CD4-positive, alpha-beta T cell treated with Interleukin-15 for 1 hour (primary cell): ENCODE data around the gene CCSER2.

ENCODE experiments used
- DNase-seq: peaks from one replicate; pipeline ENCODE4 v3.0.0-alpha.2; 2020

Gene CCSER2

DNA sequence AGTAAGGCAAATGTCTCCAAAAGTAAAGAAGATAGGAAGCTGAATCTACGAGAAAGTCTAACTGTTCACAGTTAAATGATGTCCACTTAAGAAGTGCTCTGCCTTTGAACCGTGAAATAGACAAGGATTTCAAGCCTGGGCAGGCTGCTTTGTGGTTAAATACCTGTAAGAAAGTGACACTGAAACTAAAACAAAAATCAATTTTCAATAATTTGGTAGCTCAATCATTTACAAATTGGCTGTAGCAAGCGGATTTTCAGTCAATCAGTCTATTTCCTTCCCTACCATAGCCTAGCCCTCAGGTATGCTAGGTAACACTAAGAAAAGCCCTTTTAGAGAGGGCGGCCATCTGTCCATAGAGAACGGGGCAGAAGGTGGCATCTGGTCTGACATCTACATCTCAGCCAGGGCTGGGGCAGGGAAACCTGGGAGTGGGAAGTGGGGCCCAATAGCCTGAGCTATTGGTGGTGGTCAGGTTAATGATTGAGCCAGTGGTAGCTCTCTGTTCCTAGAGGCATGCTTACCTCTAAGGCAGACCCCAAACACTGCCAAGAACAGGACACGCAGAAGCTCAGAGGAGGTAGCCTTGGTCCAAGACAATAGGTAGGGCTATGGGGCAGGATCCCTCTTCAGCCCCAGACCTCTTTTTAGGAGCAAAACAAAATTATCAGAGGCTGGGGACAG lies 223.2 kb downstream of the CCSER2 start:
- DNase-seq = no peak

DNA sequence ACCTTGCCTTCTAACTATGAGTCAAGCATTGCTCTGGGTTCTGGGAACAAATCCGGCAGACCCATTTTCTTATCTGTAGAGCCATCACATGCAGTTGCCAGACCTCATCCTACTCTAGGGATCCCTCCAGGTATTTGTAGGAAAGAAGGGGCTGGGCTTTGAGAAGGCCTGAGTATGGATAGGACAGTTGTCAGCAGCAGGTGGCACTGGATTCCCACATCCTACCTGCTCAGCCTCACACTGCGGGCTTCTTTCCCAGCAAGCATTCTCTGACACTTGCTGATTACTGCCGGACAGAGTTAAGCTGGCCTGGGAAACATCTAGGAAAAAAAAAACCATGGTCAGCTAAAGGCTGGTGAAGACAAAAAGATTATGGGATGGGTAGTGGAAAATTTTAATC lies 224.1 kb downstream of the CCSER2 start:
- no peak for DNase-seq

DNA sequence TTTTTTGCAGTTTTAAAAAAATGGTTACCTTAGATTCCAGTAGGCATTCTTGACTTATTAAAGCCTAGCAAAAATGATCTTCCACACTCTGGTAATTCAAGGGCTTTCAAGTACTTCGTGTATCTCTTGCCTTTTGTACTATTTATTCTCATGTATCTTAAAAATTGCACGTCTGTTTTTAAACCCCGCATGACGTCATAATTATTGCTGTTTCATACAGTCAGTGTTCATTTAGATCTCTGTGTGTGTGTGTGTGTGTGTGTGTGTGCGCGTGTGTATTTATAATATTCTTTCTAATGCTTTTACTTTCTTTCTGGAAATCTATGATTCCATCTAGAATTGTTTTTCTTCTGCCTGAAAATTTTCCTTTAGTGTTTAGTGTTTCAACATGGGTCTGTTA lies 234.2 kb downstream of the CCSER2 start:
- DNase-seq = no peak

DNA sequence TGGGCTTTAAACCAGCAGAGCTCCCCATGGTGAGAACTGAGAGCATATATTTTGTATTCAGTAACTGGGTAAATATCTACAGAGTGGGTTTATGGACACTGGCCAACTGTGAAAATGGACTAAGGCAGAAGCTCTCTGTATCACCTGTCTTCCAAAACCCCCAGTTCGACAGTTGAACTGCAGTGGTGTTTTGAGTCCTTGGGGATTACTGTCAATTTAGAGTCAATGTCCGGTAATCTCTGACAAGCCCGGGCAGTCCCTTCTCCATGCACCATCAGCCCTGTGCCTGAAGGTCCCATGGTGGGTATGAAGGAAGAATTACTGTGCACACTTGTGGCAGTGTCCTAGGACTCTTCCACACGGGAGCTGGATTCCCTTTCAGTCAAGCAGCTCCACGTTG lies 235.0 kb downstream of the CCSER2 start:
- no peak for DNase-seq

DNA sequence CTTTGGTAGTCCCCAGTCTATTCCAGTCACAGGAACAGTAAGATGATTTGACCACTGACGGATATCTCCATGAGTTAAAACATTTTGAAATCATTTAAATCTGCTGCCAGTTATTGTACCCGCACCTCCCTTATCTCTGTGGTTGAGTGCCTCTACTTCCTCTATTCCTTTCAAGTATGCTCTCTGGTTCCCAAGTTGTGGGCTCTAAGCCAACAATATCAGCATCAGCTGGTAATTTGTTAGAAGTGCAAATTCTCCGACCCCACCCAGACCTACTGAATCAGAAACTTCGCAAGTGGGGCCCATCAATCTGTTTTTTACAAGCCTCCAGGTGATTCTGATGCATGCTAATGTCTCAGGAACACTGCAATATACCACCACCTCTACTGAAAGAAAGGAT lies 235.5 kb downstream of the CCSER2 start:
- DNase-seq = no peak

DNA sequence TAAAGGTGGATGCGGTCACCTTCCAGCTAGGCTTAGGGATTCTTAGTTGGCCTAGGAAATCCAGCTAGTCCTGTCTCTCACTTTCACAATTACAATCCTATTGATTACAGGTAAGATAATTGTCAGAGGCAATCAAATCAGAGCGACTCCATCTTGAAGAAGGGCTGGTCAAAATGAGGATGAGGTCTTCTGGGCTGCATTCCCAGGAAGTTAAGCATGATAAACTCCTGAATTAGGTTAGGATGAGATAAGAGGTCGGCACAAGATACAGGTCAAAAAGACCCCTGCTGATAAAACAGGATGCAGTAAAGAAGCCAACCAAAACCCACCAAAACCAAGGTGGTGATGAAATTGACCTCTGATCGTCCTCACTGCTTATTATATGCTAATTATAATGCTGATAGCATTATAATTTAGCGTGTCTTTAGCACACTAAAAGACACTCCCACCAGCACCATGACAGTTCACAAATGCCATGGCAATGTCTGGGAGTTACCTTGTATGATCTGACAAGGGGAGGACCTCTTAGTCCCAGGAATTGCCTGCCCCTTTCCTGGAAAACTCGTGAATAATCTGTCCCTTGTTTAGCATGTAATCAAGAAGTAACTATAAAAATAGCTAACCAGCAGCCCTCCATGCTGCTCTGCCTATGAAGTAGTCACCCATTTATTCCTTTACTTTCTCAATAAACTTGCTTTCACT lies 237.6 kb downstream of the CCSER2 start:
- DNase-seq = no peak

DNA sequence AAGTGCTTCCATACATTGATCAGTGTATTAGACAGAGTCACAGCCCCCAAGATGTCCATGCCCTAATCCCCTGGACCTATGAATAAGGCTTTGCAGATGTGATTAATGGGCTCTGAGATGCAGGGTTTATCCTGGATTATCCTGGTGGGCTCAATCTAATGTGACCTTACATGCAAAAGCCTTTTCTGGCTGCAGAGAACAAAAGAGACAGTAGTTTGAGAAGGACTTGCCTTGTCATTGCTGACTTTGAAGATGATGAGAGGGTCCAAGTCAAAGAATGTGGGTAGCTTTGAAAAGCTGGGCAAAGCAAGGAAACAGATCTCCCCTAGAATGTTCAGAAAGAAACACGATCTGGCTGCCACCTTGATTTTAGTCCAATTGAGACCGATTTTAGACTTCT lies 238.7 kb downstream of the CCSER2 start:
- DNase-seq = no peak
